ENCODE results near the gene BICRA.

BICRA gene

GRCh38 chr19:47694466-47695273 lies 85.7 kb downstream of the BICRA start:
- DNase-seq (ENCODE audit: low spot score): no peak
- no peak for TF ChIP-seq CTCF (IDR thresholded peaks at IDR 0.05; ENCODE audit: extremely low read depth, missing control alignments)

- no peak for DNase-seq (ENCODE audit: low spot score)
- no peak for TF ChIP-seq CTCF (IDR thresholded peaks at IDR 0.05; ENCODE audit: extremely low read depth, missing control alignments)
Measured at GRCh38 chr19:47695533-47696262, 86.8 kb downstream of the BICRA start.

- TF ChIP-seq CTCF (IDR thresholded peaks at IDR 0.05; ENCODE audit: extremely low read depth, missing control alignments): no peak
- no peak for DNase-seq (ENCODE audit: low spot score)
Measured at GRCh38 chr19:47696635-47697034, 87.7 kb downstream of the BICRA start.

- peak; percentile 90 for DNase-seq (ENCODE audit: low spot score)
- TF ChIP-seq CTCF (IDR thresholded peaks at IDR 0.05; ENCODE audit: extremely low read depth, missing control alignments): peak; percentile 99
Measured at GRCh38 chr19:47697863-47698609, 89.1 kb downstream of the BICRA start.

GRCh38 chr19:47698631-47699359 lies 89.9 kb downstream of the BICRA start:
- no peak for TF ChIP-seq CTCF (IDR thresholded peaks at IDR 0.05; ENCODE audit: extremely low read depth, missing control alignments)
- no peak for DNase-seq (ENCODE audit: low spot score)

GRCh38 chr19:47699360-47699917 lies 90.5 kb downstream of the BICRA start:
- peak; percentile 92 for DNase-seq (ENCODE audit: low spot score)
- TF ChIP-seq CTCF (IDR thresholded peaks at IDR 0.05; ENCODE audit: extremely low read depth, missing control alignments): peak; percentile 71
